GM19372 (cell line): ENCODE results near the gene EGFL8.
"Not testable (repeated sequence)": the region's sequence is repeated elsewhere in the genome, so short reads cannot be mapped to it uniquely, and the experiment has no call there.

Experiments used
- ATAC-seq: cut with Tn5 transposase; IDR thresholded peaks from one replicate; pipeline ENCODE4 v1.9.1; 2021; ENCODE audit warnings: mild to moderate bottlenecking, low read depth, moderate library complexity; ENCODE audit not compliant: unreplicated experiment

EGFL8 gene

DNA sequence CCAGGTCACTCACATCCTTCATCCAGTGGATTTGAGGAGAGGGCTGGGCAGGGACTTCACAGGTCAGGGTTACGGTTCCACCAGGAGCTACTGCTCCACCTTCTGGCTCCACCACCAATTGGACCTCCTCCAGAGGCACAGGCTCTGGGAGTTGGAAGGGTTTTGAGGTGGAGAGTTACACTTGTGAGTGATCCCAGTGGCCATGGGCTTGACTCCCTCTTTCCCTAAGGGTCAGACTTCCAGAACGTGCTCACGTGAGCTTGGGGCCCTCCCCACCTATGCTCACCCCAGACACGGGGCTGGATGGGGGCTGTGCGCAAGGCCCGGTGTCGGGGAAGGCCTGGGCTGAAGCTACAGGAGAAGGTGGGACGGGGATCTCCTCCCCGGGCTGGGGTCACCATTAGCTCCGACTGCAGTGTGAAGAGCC, 18.2 kb downstream of the EGFL8 start:
- no peak for ATAC-seq

DNA sequence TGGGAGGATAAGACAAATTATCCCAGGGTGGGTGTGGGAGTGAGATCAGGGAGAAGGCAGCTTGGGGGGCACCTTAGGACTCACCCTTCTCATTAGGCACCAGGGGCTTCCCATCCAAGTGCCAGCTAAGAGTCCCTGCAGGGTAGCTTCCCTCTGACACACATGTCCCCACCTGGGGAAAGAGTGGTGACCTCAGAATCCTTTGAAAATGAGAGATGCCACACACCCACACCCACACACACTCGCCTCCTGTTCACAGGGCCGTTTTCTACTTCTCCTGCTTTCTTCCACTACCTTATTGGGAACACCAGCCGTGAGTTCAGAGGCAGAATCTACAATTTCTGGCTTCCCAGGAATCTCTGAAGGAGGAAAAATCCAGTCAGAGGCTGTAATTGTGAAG, 18.6 kb downstream of the EGFL8 start:
- no peak for ATAC-seq

DNA sequence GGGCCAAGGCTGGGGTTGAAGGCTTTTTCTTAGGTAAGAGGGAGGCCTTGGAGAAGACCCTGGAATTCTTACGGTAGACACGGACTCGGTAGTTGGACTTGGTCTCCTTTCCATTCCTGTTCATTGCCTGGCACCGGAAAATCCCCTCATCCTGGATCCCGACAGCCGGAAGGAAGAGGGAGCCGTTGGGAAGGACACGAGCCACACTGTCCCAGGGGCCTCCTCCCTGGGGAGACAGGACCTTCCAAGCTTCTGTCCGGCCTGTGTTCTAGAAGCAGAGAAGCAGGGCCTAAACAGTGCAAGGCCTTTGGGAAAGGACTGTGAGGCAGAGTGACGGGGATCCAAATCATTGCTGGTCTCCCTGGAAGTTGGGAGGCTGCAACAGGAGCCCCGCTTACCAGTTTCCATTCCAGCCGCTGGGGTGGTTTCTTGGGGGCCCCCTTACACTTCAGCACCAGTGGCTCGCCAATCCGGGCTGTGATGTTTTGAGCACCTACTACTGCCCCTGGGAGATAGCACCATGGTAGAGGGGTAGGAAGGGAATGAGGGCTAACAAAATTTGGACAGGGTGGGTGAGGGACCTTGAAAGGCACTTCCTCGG, 19.2 kb downstream of the EGFL8 start:
- ATAC-seq, result no peak

DNA sequence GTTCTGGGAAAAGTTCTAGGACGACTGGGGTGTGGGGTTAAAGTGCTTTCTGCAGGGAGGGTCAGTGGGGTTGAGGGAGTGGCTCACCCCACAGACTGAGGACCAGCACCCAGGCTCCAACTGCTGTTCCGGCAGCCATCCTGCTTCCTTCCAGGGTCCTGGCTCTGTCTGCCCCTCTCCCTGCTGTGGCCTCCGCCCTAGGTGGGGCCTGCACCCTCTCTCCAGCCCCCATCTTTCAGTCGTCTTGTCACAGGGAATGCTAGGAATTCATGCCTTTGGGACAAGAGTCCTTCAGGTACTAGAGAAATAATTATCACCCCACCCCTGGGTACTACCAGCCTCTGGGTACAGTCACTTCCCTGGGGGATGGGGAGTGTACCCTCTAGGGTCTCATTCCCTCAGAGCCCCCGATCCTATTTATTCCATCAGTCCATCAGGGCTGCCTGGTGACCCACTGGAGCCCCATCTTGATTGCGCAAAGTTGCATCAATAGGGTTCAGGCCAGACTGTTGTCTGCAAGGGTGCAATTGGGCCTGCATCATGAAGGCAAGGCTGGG, 19.8 kb downstream of the EGFL8 start, which contains the start of gene AGER:
Gene AGER (minus strand): TSS at position 170 of the 557 bp plus-strand sequence. CDS start 31 bp downstream, at position 139.
- no peak for ATAC-seq

DNA sequence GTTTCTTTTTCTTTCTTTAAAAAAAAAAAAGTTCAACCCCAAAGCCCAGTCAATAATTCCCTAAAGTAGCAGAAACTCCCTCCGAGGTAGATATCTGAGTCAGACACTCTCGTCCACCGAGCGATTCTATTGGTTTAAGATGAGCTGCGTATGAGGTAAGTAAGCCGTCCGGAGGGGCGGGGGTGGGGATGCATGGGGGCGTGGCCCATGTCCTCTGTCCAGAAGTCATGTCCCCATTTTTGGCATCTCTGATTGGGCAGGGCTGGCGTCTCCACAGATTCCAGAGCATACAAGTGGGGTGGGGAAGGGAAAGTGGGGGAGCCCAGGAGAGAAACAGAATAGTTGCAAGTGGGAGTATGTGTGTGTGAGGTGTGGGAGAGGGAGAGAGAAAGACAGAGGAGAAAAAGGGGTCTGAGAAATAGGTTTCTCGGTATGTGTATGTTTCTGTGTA, 21.3 kb downstream of the EGFL8 start:
- not testable (repeated sequence) for ATAC-seq

DNA sequence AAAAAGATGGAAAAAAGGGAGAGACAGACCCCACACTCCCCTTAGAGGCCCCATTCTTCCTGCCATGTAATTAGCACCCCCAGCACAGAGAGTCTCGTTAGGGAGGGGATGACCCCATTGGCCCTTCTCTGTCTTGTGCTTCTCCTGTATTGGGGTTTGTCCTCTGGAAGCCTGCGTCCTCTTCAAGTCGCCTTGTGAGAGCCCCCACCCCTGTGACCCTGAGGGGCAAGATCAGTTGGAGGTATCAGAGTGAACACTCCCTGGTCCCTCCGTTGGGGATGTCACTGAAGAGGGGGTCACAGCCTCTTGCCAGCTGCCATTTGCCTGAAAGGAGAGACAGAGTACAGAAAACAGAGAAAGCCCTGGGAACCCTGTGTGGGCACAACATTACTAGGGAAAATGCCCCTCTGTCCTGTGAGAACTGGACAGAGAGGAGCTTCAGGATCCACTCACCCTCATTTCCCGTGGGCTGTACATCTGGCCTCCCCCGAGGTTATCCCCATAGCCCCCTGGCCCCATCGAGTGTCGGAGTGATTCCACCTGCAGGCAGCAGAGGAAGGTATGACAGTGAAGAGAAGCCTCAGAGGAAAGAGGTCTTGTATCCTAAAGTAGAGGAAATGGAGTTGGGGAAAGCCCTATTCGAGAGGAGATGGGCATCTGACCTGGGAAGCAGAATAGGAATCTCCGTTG, 21.9 kb downstream of the EGFL8 start:
- ATAC-seq, result not testable (repeated sequence)

DNA sequence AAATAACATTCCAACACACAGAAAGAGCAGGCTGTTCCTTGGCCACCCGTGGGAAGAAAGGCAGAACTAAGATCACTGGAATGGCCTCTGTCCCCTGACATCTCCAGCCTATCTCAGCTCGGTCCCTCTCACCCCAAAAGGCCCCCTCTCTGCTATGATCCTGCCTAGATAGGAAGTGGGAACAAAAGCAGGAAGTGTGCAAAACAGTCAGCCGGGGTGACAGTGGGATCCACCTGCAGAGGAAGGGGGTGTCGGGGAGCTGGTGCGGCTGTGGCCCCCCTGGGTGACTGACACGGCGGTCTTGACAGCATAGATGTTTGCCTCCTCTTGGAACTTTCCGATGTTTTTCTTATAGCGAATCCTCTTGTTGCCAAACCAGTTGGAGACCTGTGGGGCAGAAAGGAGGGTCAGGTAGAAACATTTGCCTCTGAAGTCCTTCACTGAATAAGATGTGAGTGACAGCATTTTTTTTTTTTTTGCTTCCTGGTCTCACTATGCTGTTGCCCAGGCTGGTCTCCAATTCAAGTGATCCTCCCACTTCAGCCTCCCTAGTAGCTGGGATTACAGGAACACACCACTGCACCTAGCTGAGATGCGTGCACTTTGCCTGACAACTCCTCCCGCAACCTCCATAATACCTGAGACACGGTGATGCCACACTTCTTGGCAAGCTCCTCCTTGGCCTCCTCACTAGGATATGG, 22.8 kb downstream of the EGFL8 start:
- ATAC-seq, result no peak

DNA sequence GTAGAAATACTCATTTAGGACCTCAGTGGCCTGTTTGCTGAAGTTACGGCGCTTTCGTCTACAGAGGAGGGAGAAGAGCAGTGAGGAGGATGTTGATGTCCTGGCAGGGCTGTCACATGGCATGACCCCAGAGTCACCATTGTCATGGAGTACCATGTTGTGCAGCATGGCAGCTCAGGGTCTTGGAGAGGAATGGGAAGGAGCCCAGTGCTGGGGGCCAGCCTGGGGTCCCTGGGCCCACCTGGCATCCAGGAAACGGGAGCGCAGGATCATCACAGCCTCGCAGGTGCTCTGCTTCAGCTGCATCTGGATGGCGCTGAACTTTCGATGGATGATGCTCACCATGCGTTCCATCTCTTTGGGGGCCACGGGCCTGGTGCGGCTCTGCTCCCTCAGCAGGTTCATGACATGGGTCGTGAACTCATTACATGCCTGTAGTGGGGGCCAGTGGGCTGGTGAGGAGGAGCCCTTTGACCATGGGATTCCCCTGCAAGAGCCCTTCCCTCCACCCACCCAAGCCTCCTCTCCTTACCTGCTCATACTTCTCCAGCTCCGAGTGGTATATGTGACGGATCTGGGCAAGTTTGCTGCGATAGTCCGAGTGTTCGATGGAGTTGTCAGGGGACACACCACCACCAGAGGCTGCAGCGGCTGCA, 23.5 kb downstream of the EGFL8 start:
- ATAC-seq, result not testable (repeated sequence)

DNA sequence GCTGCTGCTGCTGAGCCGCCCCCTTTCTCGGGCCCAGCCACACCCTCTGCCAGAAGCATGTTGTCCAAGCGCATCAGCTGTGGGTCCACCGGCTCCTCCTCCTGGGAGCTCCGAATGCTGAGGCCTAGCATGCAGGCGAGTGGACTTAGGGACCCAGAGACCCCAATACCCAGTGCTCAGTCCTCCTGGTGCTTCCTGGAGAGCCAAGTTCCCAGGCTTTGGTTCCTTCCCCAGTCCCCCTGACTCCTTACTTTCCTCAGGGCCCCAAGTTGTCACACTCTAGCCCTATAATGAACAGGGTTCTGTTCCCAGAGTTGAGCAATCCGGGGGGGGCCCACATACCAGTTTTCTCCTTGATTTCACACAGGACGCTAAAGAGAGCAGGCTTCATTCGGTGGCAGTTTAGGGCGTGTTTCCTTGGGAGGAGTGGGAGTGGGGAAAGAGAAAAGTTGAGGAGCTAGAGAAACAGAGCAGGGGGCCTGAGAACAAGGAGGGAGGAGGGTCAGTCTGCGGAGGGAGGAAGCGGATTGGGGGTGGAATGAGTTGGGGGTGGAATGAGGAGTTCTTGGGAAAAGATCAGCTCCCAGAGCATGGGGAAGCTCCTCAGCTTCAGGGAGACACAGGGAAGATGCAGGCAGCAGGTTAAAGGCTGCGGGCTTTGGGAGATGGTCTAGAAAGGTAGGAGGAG, 24.1 kb downstream of the EGFL8 start:
- no peak for ATAC-seq

DNA sequence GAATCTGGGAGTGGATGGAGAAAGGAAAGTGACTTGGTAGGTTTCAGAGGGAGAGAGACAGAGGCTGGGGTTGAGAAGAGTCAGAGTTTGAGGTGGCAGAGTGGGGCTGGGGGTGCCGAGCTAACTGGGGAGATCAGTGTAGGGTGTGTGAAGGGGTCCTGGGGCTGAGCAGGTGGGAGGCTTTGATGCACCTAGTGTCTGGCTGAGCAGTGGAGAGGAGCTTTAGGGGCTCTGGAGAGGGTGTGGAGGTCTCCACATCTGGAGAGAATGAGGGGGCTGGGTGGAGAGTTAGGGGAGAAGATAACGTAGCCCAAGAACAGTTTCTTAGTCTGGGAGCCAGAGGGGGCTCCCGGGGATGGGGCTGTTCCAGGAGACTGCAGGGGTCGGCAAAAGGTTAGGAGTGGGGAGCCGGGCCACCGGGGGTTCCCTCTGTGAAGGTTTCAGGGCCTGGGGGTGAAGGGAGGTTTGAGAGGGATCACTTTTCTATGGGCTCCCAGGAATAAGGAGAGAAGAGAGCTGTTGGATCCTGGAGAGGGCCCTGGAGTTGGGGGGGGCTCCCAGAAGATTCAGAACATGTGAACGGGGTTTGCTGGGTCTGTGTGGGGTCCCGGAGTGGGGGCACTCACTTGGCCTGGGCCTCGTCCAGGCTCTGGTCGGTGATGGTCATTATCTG, 24.8 kb downstream of the EGFL8 start:
- no peak for ATAC-seq

DNA sequence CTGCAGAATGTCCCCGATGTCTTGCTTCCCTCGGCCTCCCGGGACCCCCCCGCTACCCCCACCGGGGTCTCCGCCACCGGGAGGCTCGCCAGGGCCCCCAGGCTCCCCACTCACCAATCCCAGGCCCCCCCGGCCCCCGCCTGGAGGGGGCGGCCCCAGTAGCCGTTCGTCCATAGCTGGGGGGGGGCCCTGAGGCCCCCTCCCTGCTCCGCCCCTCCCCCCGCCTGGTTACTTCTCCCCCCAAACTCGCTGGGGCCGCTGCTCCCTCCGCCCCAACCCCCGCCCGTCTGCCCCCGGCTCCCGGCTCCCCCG, 25.3 kb downstream of the EGFL8 start:
- ATAC-seq, result no peak

DNA sequence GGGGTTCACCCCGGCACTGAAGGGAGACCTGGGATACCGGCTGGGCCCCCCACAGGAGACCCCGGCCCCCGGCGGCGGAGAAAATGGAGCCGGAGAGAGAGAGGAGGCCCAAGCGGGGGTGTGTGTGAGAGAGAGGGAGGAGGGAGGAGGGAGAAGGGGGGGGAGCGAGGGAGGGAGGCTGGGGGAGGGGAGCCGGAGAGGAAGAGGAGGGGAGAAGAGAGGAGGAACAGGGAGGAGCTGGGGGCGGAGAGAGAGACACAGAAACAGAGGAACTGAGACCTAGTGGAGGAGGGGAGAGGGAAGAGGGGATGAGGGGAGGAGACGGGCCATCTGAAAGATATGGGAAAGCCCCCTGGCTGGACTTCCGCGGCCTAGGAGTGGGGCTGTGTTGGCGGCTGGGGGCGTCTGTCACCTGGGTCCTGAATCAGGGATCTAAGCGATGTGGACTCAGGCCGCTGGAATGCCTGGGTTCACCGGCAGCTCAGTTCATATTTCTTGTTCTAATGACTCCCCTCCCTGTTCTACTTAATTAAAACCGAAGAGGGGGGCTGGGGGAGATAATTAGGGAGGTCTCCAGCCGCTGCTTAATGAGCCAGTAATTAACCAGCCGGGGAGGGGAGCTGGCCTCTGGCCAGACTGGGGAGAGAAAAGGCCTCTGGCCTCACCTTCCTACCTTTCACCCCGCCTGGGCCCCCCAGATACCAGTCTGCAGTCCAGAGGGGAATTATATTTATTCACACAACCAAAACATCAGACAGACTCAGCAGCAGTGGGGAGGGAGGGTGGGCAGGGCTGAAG, 25.9 kb downstream of the EGFL8 start, which contains the start of gene PBX2:
Gene PBX2 (minus strand): TSS at position 149 of the 798 bp plus-strand sequence. CDS start 287 bp downstream, outside the sequence.
- ATAC-seq, result peak; percentile 59

DNA sequence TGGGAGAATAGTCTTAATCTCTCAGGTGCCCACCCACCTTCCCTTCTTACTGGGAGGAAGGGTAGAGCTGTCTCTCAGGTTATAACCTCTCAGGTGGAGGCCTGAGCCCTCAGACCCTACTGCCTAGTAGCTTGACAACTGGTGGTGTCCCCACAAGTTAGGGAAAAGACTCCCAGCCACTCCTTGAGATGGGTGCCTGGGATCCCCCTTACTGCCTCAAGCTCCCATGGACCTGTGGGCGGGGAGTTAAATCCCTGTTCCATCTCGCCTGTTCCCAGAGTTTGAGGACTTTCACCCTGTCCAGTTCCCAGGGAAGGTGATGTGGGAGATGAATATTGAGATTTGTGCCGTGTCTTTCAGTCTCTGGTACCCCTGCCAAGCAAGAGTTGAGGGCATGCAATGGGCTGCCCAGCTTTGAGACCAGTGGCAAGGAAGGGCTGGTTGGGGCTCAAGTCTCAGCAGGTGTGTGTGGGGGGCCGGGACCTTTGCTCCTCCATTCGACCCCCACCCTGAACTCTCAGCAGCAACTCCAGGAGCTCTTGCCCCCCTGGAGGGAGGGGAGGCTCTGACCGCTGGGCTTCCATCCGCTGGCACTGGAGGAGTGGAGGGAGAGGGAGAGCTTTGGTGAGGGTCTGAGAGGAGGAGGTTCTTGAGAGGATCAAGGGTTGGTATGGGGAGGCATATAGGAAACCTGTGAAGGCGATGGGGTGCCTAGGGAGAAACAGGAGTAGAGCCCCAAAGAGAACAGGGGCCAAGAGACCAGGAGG, 26.7 kb downstream of the EGFL8 start:
- ATAC-seq, result no peak

DNA sequence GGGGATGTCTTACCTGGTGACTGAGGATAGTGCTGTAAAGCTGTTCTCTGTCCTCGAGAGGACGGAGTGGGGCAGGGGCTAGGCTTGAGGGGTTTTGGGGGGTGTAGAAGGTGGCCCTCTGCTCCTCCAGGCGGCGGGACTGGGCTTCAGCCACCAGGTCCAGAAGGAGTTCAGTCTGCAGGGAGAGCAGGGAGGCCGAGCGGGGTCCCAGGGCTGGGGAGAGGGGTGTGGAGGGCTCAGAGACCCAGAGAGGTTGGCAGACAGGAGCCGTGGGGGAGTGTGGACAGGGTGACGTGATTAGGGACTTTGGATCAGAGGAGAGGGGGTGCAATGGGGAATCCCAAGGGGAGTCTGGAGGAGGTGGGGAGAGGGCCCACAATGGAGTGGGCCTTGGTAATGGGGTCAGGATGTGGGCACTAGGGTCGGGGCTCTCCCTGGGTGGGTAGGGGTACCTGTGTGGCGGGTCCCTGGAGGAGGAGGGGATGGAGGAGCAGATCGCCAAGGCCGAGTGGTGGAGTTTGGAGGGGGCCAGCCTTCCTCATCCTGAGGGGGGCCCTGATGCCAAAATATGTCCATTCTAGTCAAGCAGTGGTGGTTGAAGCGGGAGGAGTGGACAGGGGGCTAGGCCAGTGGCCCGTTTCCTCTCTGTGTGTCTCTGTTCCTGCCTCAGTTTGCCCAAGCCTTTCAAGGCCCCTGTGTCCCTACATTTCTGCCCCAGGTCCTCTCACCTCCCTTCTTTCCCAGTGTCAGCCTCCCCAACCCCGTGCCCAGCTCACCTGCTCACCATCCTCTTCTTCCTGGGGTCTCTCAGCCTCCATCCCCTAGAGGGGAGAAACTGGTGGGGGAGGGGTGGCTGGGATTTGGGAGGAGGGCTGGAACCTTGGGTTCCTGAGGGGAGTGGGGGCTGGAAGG, 27.6 kb downstream of the EGFL8 start:
- ATAC-seq, result no peak

DNA sequence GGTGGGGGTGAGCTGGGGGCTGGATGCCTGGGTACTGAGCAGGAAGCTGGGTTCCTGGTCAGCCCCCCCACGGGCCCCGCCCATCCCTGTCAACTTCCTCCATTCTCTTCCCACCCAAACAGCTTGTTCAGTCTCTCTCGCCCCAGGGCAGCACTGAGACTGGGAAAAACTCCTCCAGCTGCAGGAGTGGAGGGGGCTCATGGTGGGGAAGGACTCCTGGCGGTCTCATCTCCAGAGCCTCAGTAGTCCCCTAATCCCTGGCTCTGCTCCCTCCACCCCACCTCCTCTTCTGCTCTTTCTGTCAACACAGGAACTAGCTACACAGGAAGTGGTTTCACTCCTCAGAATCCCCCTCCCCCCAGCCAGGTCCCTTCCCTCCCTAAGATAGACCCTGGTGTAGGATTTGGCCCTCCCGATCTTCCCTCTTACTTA, 28.2 kb downstream of the EGFL8 start, which contains the start of gene GPSM3:
Gene GPSM3 (minus strand): TSS at position 36 of the 432 bp plus-strand sequence. CDS start 130 bp downstream, outside the sequence.
- no peak for ATAC-seq

DNA sequence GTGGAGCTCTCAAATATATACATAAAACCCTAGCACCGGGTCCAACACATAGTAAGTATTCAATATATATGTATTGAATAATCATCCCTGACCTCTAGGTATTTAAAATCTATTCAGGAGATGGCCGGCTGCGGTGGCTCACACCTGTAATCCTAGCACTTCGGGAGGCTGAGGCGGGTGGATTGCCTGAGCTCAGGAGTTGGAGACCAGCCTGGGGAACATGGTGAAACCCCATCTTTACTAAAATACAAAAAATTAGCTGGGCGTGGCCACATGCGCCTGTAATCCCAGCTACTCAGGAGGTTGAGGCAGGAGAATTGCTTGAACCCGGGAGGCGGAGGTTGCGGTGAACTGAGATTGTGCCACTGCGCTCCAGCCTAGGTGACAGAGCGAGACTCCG, 28.7 kb downstream of the EGFL8 start:
- ATAC-seq, result not testable (repeated sequence)

DNA sequence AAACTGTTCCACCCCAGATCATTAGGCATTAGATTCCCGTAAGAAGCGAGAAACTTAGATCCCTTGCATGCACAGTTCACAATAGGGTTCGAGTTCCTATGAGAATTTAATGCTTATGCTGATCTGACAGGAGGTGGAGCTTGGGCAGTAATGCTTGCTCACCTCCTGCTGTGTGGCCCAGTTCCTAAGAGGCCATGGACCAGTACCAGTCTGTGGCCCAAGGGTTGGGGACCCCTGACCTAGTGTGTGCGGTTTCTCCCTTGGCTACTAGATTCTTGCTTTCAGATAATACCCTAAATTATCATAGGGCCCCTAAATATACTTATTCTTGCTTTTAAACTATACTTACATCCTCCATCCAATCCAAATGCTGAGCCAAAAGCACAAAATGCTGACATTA, 30.0 kb downstream of the EGFL8 start:
- ATAC-seq, result no peak
